A673 (cell line): ENCODE data around the gene SEC31B. TPM values are rescaled to one million over a fixed set of nuclear protein-coding genes. Genes with fewer than 3 reads are reported as not detected.

Experiments
- BruUV-seq: library from RNA; stranded (reverse); fragments of 400-500 nt; replicated peaks from 2 replicates; lab custom pipeline; 2021; lab: Mats Ljungman, UMichigan
- CTCF ChIA-PET: fragments of 300-600 bp; sonication (Branson Sonifier 250); formaldehyde crosslinking; loops from one replicate; lab custom pipeline; 2022; ENCODE audit warnings: antibody characterized with exemption; lab: Charles Lee
- POLR2A ChIA-PET: fragments of 300-600 bp; sonication (Branson Sonifier 250); formaldehyde crosslinking; loops from one replicate; lab custom pipeline; 2022; ENCODE audit warnings: antibody characterized with exemption; ENCODE audit not compliant: low non-redundant PET; lab: Charles Lee
- DNase-seq: peaks from one replicate; pipeline ENCODE4 v3.0.0-alpha.2; 2015; ENCODE audit warnings: low spot score
- H3K27ac ChIP-seq: fragments of 200-600 bp; sonication (generic); 2 replicates; pipeline ENCODE4 v1.5.1; 2016; ENCODE audit warnings: mixed run types, low read depth, mild to moderate bottlenecking, mixed read lengths, antibody characterized with exemption, low read length; ENCODE audit not compliant: poor library complexity, severe bottlenecking
- H3K27me3 ChIP-seq: fragments of 200-600 bp; sonication (generic); replicated peaks from 2 replicates; pipeline ENCODE4 v1.6.1; 2017; ENCODE audit warnings: mixed run types, low read depth, mild to moderate bottlenecking, mixed read lengths, antibody characterized with exemption, low read length; ENCODE audit not compliant: insufficient read depth, poor library complexity
- H3K36me3 ChIP-seq: fragments of 200-600 bp; sonication (generic); 2 replicates; pipeline ENCODE4 v1.6.1; 2016; ENCODE audit warnings: mixed run types, mild to moderate bottlenecking, mixed read lengths, antibody characterized with exemption, low read length; ENCODE audit not compliant: insufficient read depth, poor library complexity, severe bottlenecking
- H3K4me1 ChIP-seq: fragments of 200-600 bp; sonication (generic); 2 replicates; pipeline ENCODE4 v1.6.1; 2017; ENCODE audit warnings: mixed run types, mild to moderate bottlenecking, mixed read lengths, antibody characterized with exemption, low read length; ENCODE audit not compliant: insufficient read depth, poor library complexity, severe bottlenecking
- H3K4me3 ChIP-seq: fragments of 200-600 bp; sonication (generic); 2 replicates; pipeline ENCODE4 v1.5.1; 2016; ENCODE audit warnings: low read depth, mixed run types, mild to moderate bottlenecking, mixed read lengths, low read length; ENCODE audit not compliant: poor library complexity, severe bottlenecking
- H3K9me3 ChIP-seq: fragments of 200-600 bp; sonication (generic); 2 replicates; pipeline ENCODE4 v1.6.1; 2016; ENCODE audit warnings: mixed run types, low read depth, mild to moderate bottlenecking, mixed read lengths, antibody characterized with exemption, low read length; ENCODE audit not compliant: poor library complexity, severe bottlenecking
- EZH2 ChIP-seq: fragments of 200-600 bp; sonication (generic); IDR thresholded peaks from 2 replicates; pipeline ENCODE4 v1.6.1; 2017; ENCODE audit warnings: borderline replicate concordance, low read depth, mild to moderate bottlenecking, mixed read lengths, antibody characterized with exemption, low read length; ENCODE audit not compliant: poor library complexity, severe bottlenecking
- intact Hi-C: fragments of 100-400 bp; cut with micrococcal nuclease; formaldehyde crosslinking; loops from one replicate; pipeline ENCODE4 v1.10.0; 2022; ENCODE audit not compliant: unreplicated experiment
- total RNA-seq: library from RNA; stranded (reverse); gene quantifications from 2 replicates; pipeline ENCODE4 v1.2.3, GENCODE V29; 2021
- TF ChIP-seq, protein P1 (sequence below): fragments of 300-800, 200-600 bp; sonication (generic); conservative IDR thresholded peaks from 2 replicates; pipeline ENCODE4 v1.5.1; 2017; ENCODE audit warnings: low read depth, mild to moderate bottlenecking, antibody characterized with exemption, low read length, moderate library complexity, mixed read lengths

SEC31B gene
- total RNA-seq, 1 experiment from 2014 or later = 3.8 TPM

DNA sequence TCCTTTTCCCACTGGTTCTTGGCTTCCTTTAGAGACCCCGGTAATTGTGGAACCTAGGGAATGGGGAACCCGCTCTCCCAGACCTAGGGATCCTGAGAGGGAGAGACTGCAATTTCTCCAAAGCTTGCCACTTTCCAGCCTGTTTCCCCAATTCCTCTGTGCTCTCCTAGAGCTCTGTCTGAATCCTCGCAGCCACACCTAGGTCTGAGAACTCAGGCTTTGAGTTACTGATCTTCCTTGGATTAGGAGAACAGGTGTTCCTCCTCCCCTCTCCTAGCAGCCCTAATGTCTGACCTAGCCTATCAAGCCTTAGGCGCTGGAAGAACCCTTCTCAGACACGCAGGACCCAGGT is 36.9 kb downstream of the SEC31B start:
- ChIA-PET POLR2A (no interaction called here), CTCF (interaction anchor here (0.7 to 2.2 kb wide), 6 partner anchors 11 to 396 kb away, joined by 3 to 11 read pairs (median 4); no protein-coding TSS in a partner anchor)
- intact Hi-C loops = no loop called here
- Histone ChIP-seq H3K4me3 (peak overlapping the region; percentile 49), H3K27ac (no peak overlapping the region), H3K4me1 (peaks cover 4% of the 10 kb centered on the region), H3K36me3 (no peaks in the 10 kb centered on the region), H3K27me3 (peaks cover 42% of the 10 kb centered on the region), H3K9me3 (no peaks in the 10 kb centered on the region)
- no peak for DNase-seq
- TF ChIP-seq, protein P1, sequence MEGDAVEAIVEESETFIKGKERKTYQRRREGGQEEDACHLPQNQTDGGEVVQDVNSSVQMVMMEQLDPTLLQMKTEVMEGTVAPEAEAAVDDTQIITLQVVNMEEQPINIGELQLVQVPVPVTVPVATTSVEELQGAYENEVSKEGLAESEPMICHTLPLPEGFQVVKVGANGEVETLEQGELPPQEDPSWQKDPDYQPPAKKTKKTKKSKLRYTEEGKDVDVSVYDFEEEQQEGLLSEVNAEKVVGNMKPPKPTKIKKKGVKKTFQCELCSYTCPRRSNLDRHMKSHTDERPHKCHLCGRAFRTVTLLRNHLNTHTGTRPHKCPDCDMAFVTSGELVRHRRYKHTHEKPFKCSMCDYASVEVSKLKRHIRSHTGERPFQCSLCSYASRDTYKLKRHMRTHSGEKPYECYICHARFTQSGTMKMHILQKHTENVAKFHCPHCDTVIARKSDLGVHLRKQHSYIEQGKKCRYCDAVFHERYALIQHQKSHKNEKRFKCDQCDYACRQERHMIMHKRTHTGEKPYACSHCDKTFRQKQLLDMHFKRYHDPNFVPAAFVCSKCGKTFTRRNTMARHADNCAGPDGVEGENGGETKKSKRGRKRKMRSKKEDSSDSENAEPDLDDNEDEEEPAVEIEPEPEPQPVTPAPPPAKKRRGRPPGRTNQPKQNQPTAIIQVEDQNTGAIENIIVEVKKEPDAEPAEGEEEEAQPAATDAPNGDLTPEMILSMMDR = no peak
- TF ChIP-seq EZH2 = no peak
- no TSS peak for BruUV-seq

DNA sequence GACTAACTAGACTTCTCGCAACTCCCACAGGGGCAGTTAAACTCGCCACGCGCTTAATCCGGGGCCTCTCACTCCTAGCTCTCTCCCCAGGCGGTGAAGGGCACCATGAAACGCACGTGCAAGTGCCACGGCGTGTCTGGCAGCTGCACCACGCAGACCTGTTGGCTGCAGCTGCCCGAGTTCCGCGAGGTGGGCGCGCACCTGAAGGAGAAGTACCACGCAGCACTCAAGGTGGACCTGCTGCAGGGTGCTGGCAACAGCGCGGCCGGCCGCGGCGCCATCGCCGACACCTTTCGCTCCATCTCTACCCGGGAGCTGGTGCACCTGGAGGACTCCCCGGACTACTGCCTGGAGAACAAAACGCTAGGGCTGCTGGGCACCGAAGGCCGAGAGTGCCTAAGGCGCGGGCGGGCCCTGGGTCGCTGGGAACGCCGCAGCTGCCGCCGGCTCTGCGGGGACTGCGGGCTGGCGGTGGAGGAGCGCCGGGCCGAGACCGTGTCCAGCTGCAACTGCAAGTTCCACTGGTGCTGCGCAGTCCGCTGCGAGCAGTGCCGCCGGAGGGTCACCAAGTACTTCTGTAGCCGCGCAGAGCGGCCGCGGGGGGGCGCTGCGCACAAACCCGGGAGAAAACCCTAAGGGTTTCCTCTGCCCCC is 37.4 kb downstream of the SEC31B start:
- Histone ChIP-seq H3K27ac (no peak overlapping the region), H3K9me3 (no peaks in the 10 kb centered on the region), H3K4me3 (peak overlapping the region; percentile 49), H3K4me1 (peaks cover 4% of the 10 kb centered on the region), H3K27me3 (peaks cover 42% of the 10 kb centered on the region), H3K36me3 (no peaks in the 10 kb centered on the region)
- no TSS peak for BruUV-seq
- peak; percentile 82 for DNase-seq
- CTCF ChIA-PET = interaction anchor here (0.6 to 2.2 kb wide), 9 partner anchors 11 to 396 kb away, joined by 3 to 11 read pairs (median 4); no protein-coding TSS in a partner anchor
- POLR2A ChIA-PET = interaction anchor here (0.7 kb wide), 1 partner anchor 109 kb away, joined by 4 read pairs; no protein-coding TSS in a partner anchor
- intact Hi-C loops = no loop called here
- TF ChIP-seq, protein P1 = peak; percentile 95
- no peak for TF ChIP-seq EZH2

DNA sequence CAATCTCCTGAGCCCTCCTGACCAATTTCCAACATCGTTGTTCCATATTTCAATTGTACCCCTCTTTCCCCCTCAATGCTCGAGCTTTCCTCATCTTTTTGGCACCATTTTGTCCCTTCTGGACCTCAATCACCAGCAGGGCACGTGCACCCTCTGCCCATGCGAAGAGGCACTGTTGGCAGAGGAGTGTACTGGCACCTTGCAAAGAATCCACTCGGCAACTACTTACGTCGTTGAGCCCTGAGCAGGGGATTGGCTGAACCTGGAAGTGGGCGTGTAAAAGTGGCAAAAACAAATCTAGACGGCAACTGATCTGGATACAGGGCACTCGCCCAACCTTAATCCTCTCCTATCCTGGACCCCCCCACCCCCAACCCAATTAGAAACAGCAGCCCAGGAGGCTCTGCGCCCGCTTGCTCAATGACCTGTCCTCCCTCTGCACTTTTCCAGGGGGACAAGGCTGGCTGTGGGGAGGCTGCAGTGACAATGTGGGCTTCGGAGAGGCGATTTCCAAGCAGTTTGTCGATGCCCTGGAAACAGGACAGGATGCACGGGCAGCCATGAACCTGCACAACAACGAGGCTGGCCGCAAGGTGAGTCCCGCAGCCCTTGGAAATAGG is 38.1 kb downstream of the SEC31B start:
- intact Hi-C loops = no loop called here
- POLR2A ChIA-PET = interaction anchor here (0.7 kb wide), 1 partner anchor 109 kb away, joined by 4 read pairs; no protein-coding TSS in a partner anchor

More for the DNA sequence above, 38.1 kb downstream of the SEC31B start:
- no peaks in the 10 kb centered on the region for H3K36me3 ChIP-seq
- peak overlapping the region; percentile 49 for H3K4me3 ChIP-seq
- no peak for TF ChIP-seq EZH2
- TF ChIP-seq, protein P1 = no peak
- H3K27me3 ChIP-seq = peaks cover 42% of the 10 kb centered on the region
- peak; percentile 91 for DNase-seq
- no TSS peak for BruUV-seq
- no peak overlapping the region for H3K27ac ChIP-seq
- CTCF ChIA-PET = interaction anchor here (0.6 to 2.2 kb wide), 5 partner anchors 23 to 128 kb away, joined by 3 to 11 read pairs (median 4); no protein-coding TSS in a partner anchor
- H3K9me3 ChIP-seq = no peaks in the 10 kb centered on the region
- H3K4me1 ChIP-seq = peaks cover 4% of the 10 kb centered on the region
